OCI-LY1 (cell line): Measurements from ENCODE around the gene SEC24B.

Experiments
- H2AFZ ChIP-seq: fragments of 200-600 bp; sonication (generic), shearing (Covaris generic); 2 replicates; pipeline ENCODE4 v1.6.0; 2014; ENCODE audit warnings: antibody characterized with exemption, mild to moderate bottlenecking, low read length
- H3F3A ChIP-seq: fragments of 200-600 bp; sonication (generic), shearing (Covaris generic); 2 replicates; pipeline ENCODE4 v1.6.0; 2014; ENCODE audit warnings: mild to moderate bottlenecking, antibody characterized with exemption, low read length, moderate library complexity; ENCODE audit not compliant: insufficient read depth
- H3K27ac ChIP-seq: fragments of 200-600 bp; sonication (generic); 2 replicates; pipeline ENCODE4 v1.5.1; 2014; ENCODE audit warnings: low read length, mixed run types, mild to moderate bottlenecking, low read depth; ENCODE audit not compliant: poor library complexity, severe bottlenecking
- H3K27me3 ChIP-seq: fragments of 200-600 bp; sonication (generic); 2 replicates; pipeline ENCODE4 v1.6.0; 2014; ENCODE audit warnings: antibody characterized with exemption, mild to moderate bottlenecking, low read length, moderate library complexity; ENCODE audit not compliant: insufficient read depth
- H3K36me3 ChIP-seq: fragments of 200-600 bp; sonication (generic); 2 replicates; pipeline ENCODE4 v1.6.1; 2014; ENCODE audit warnings: mild to moderate bottlenecking, antibody characterized with exemption, low read length, moderate library complexity, mixed read lengths; ENCODE audit not compliant: insufficient read depth
- H3K4me1 ChIP-seq: fragments of 200-600 bp; sonication (generic); 2 replicates; pipeline ENCODE4 v1.5.1; 2014; ENCODE audit warnings: mild to moderate bottlenecking, low read length, moderate library complexity; ENCODE audit not compliant: insufficient read depth, severe bottlenecking
- H3K4me2 ChIP-seq: fragments of 200-600 bp; sonication (generic), shearing (Covaris generic); 2 replicates; pipeline ENCODE4 v1.6.1; 2014; ENCODE audit warnings: low read length
- H3K4me3 ChIP-seq: fragments of 200-600 bp; sonication (generic); 2 replicates; pipeline ENCODE4 v1.5.1; 2014; ENCODE audit warnings: low read length, low read depth, mild to moderate bottlenecking, mixed read lengths; ENCODE audit not compliant: poor library complexity, severe bottlenecking
- H3K79me2 ChIP-seq: fragments of 200-600 bp; shearing (Covaris generic); 2 replicates; pipeline ENCODE4 v1.6.1; 2016; ENCODE audit warnings: mixed run types, low read length, mixed read lengths; ENCODE audit not compliant: insufficient read depth
- H3K9ac ChIP-seq: fragments of 200-600 bp; sonication (generic), shearing (Covaris generic); 2 replicates; pipeline ENCODE4 v1.6.1; 2014; ENCODE audit warnings: mild to moderate bottlenecking, low read length, mixed read lengths
- H3K9me2 ChIP-seq: fragments of 200-600 bp; sonication (generic), shearing (Covaris generic); 2 replicates; pipeline ENCODE4 v1.6.1; 2014; ENCODE audit warnings: low read depth, mild to moderate bottlenecking, low read length, mixed read lengths
- H3K9me3 ChIP-seq: fragments of 200-600 bp; shearing (Covaris generic); 2 replicates; pipeline ENCODE4 v1.6.1; 2014; ENCODE audit warnings: low read length, mixed read lengths
- H4K20me1 ChIP-seq: fragments of 200-600 bp; sonication (generic), shearing (Covaris generic); 2 replicates; pipeline ENCODE4 v1.6.0; 2016; ENCODE audit warnings: mild to moderate bottlenecking, low read length; ENCODE audit not compliant: insufficient read depth
- EZH2 ChIP-seq: fragments of 200-600 bp; sonication (generic), shearing (Covaris generic); IDR thresholded peaks from 2 replicates; pipeline ENCODE4 v1.8.0; 2017; ENCODE audit warnings: borderline replicate concordance, mixed run types, mild to moderate bottlenecking, antibody characterized with exemption, low read length, moderate library complexity, mixed read lengths
- TF ChIP-seq, protein P1 (sequence below): fragments of 200-600 bp; sonication (generic), shearing (Covaris generic); IDR thresholded peaks from 2 replicates; pipeline ENCODE4 v1.5.1; 2017; ENCODE audit warnings: mild to moderate bottlenecking, antibody characterized with exemption, low read length, moderate library complexity, mixed read lengths

SEC24B gene

GRCh38 chr4:109545401-109545800, 111.8 kb downstream of the SEC24B start:
- H4K20me1 ChIP-seq, result no peaks in the 10 kb centered on the region
- H3K9ac ChIP-seq, result no peak overlapping the region
- no peaks in the 10 kb centered on the region for H3K79me2 ChIP-seq
- H2AFZ ChIP-seq, result no peak overlapping the region
- no peaks in the 10 kb centered on the region for H3K27me3 ChIP-seq
- no peak overlapping the region for H3K27ac ChIP-seq
- no peaks in the 10 kb centered on the region for H3K9me3 ChIP-seq
- no peak overlapping the region for H3K4me2 ChIP-seq
- H3F3A ChIP-seq, result no peaks in the 10 kb centered on the region
- H3K4me3 ChIP-seq, result no peak overlapping the region
- TF ChIP-seq, protein P1, sequence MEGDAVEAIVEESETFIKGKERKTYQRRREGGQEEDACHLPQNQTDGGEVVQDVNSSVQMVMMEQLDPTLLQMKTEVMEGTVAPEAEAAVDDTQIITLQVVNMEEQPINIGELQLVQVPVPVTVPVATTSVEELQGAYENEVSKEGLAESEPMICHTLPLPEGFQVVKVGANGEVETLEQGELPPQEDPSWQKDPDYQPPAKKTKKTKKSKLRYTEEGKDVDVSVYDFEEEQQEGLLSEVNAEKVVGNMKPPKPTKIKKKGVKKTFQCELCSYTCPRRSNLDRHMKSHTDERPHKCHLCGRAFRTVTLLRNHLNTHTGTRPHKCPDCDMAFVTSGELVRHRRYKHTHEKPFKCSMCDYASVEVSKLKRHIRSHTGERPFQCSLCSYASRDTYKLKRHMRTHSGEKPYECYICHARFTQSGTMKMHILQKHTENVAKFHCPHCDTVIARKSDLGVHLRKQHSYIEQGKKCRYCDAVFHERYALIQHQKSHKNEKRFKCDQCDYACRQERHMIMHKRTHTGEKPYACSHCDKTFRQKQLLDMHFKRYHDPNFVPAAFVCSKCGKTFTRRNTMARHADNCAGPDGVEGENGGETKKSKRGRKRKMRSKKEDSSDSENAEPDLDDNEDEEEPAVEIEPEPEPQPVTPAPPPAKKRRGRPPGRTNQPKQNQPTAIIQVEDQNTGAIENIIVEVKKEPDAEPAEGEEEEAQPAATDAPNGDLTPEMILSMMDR, result no peak
- TF ChIP-seq EZH2, result no peak
- H3K36me3 ChIP-seq, result peaks cover 7% of the 10 kb centered on the region; the same call in 1 of the 2 replicates
- no peaks in the 10 kb centered on the region for H3K9me2 ChIP-seq
- H3K4me1 ChIP-seq, result no peaks in the 10 kb centered on the region

DNA sequence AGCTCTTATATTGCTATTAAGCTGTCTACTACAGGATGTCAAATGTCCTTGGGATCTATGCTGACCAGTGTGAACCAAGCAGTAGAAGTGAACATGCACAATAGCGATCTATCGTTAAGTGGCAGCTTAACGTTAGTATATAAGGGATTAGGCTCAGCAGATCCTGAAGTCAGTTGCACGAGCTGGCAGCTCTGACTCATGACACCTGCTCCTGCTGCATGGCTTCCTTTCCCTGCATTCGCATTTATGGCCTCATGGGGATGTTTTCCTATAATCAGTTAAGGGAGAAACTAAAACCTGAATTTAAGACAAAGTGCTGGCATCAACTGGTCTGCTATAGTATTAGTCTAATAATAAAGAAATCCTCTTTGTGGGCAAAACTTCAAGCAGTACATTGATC, 113.8 kb downstream of the SEC24B start:
- Histone ChIP-seq H3K4me2 (no peak overlapping the region), H3K79me2 (no peaks in the 10 kb centered on the region), H3K27ac (no peak overlapping the region), H3K9me3 (no peaks in the 10 kb centered on the region), H2AFZ (no peak overlapping the region), H3K9ac (no peak overlapping the region), H3K36me3 (no peaks in the 10 kb centered on the region), H4K20me1 (no peaks in the 10 kb centered on the region), H3K4me1 (no peaks in the 10 kb centered on the region), H3K27me3 (no peaks in the 10 kb centered on the region), H3F3A (no peaks in the 10 kb centered on the region), H3K4me3 (no peak overlapping the region), H3K9me2 (no peaks in the 10 kb centered on the region)
- no peak for TF ChIP-seq EZH2
- TF ChIP-seq, protein P1, result no peak

- no peak for TF ChIP-seq EZH2
- TF ChIP-seq, protein P1, result no peak
- no peaks in the 10 kb centered on the region for H3K79me2 ChIP-seq
- no peaks in the 10 kb centered on the region for H3K27me3 ChIP-seq
- H3K4me1 ChIP-seq, result no peaks in the 10 kb centered on the region
- H3K9ac ChIP-seq, result no peak overlapping the region
- H3K4me3 ChIP-seq, result no peak overlapping the region
- no peak overlapping the region for H3K27ac ChIP-seq
- H3K36me3 ChIP-seq, result no peaks in the 10 kb centered on the region
- no peaks in the 10 kb centered on the region for H4K20me1 ChIP-seq
- H3K9me3 ChIP-seq, result no peaks in the 10 kb centered on the region
- no peak overlapping the region for H2AFZ ChIP-seq
- H3K4me2 ChIP-seq, result no peak overlapping the region
- no peaks in the 10 kb centered on the region for H3K9me2 ChIP-seq
- H3F3A ChIP-seq, result no peaks in the 10 kb centered on the region
These were observed 115.0 kb downstream of the SEC24B start for GRCh38 chr4:109548655-109549054.
